Astrocyte (in vitro differentiated cells and primary cell): ENCODE measurements around the gene ASB3.

Experiments
- CTCF ChIP-seq: IDR thresholded peaks from 2 replicates; pipeline ENCODE4 v1.5.1; 2011; ENCODE audit warnings: low read depth, mild to moderate bottlenecking, inconsistent platforms, low read length, moderate library complexity; ENCODE audit not compliant: insufficient read depth
- EZH2 ChIP-seq: IDR thresholded peaks from 2 replicates; pipeline ENCODE4 v1.6.1; 2012; ENCODE audit warnings: mild to moderate bottlenecking, low read length, inconsistent platforms; ENCODE audit not compliant: insufficient read depth

GRCh38 chr2:53697092-53697491 lies 89.7 kb downstream of the ASB3 start:
- no peak for TF ChIP-seq CTCF
- TF ChIP-seq EZH2, result no peak
